Superior temporal gyrus (tissue), 1 donor: ENCODE results near the gene ZNF507.
A peak's percentile ranks its signal among the peaks of the same experiment; 100 is the strongest.
"Not testable (repeated sequence)": the region's sequence is repeated elsewhere in the genome, so short reads cannot be mapped to it uniquely, and the experiment has no call there.

ENCODE experiments used
- DNase-seq: peaks from one replicate; pipeline ENCODE4 v3.0.0-alpha.2; 2016; ENCODE audit errors: extremely low spot score

ZNF507 gene

DNA sequence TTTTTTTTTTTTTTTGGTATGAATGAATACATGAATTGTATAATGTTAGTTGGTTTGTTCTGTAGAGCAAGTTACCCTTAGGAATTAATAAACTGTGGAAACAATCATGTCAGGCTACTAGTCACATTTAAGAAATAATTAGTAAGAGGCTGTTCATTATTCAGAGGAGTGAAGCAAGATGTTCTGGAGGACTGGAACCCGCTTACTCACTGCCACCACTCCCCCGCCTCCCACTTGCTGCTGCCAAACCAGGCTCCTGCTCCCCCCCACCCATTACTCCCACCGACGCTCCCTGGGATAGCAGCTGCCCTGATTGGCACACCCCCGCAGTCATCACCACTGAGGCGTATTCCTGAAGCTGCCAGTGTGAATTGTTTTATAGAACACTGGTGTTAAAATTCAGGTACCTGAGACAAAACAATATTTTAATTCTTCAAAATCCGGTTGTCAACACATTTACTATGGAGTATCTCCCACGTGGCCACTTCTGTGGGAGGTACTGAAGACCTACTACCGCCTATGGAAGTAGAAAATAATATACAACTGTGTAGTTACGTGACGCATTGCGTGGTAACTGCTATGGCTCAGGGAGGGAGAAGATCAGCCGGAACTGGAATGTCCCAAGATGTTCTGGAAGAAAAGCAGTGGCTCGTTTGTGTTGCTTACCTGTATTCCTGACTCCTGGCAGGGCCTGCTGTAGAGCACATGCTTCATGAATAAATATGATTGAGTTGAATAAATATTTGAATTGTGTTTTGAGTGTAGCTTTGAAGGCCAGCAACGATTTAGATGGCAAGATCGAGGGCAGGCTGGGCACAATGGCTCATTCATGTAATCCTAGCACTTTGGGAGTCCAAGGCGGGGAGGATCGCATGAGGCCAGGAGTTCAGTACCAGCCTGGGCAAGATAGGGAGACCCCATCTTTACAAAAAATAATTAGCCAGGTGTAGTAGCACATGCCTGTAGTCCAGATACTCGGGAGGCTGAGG lies 61.9 kb downstream of the ZNF507 start:
- peak; percentile 68 for DNase-seq

GRCh38 chr19:32415246-32415645 lies 69.8 kb downstream of the ZNF507 start:
- DNase-seq = no peak

DNA sequence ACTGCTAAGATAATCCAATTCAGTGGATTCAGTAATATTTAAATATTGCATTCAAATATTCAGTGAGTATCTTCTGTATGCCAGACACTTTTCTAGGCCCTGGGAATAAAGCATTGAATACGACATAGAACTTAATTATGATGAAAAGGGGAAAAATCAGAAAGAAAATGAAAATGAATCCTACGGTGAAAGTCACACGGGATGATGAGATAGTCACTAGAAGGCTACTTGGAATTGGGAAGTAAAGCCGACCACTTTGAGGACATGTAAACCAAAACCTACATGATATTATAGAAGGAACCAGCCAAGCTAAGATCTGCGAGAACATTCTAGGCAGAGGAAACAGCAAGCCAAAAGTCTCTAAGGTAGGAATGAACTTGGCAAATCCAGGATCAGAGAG lies 70.3 kb downstream of the ZNF507 start:
- DNase-seq = no peak

GRCh38 chr19:32416749-32417456 lies 71.5 kb downstream of the ZNF507 start:
- no peak for DNase-seq

DNA sequence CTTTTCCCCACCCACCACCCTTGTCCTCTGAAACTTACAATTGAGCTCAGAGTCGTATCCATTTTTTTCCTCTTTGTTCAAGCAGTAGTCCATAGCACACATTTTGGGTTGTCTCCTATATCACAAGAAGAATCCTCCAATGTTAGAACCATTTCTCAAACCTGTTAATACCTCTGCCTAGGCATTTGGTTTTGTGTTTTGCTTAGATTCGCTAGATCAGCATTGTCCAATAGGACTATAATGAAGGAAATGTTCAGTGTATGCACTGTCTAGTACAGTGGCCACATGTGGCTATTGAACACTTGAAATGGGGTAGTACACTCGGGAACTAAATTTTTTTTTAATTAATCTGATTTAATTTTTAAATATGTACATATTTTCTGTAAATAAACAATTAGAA lies 72.7 kb downstream of the ZNF507 start:
- DNase-seq = no peak

DNA sequence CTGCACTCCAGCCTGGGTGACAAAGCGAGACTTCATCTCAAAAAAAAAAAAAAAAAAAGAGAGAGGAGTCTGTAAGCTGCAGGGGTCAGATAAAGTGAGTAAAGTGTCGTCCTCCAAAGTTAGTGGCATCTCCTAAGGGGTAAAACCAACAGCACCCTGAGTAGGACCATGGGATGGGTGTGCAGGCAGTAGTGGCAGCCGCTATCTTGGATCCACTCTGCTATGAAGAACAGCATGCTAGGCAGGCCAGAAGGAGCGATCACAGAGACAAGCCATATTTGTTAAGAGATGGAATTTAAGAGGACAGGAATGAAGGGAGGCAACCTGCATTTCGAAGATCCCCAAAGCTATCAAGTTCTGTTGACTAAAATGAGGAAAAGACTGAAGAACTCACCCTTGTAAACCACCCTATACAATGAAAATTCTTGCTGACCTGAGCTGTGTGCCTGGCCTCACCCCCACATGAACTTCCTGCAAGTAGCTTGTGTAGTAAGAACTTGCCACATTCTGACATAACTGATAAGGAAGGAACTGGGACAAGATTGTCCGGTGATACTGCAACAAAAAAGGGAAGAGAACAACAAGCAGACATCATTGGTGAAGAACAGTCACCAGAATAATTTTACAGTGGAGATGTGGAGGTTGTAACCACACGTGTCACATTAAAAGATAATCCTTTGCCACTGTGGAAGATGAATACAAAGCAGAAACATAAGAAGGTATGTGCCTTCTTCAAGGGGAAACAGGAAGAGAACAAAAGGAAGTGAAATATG lies 76.4 kb downstream of the ZNF507 start:
- DNase-seq = no peak

DNA sequence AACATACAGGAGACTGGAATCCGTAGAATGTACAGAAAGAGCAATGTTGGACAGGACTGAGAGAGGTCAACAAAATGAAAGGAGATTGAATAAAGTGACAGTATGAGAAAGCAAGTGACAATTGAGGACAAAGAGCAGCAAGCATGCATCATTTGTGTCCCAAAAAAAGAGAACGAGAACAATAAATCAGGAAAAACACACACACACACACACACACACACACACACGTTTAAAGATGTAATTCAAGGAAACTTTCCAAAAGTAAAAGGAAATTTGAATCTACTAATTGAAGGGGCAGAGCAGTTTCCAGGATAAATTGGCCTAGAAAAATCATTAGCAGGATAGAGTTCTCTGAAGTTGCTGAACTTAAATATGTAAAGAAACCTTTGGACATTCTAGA lies 77.0 kb downstream of the ZNF507 start:
- no peak for DNase-seq

DNA sequence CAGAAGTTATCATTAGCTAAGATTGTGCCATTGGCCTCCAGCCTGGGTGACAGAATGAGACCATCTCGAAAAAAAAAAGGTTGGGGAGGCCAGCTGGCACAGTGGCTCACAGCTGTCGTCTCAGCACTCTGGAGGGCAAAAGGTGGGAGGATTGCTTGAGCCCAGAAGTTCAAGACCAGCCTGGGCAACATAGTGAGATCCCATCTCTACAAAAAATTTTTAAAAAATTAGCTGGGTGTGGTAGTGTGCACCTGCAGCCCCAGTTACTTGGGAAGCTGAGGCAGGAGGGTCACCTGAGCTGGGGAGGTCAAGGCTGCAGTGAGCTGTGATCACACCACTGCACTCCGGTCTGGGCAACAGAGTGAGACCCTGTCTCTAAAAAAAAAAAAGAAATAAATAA lies 78.5 kb downstream of the ZNF507 start:
- not testable (repeated sequence) for DNase-seq

DNA sequence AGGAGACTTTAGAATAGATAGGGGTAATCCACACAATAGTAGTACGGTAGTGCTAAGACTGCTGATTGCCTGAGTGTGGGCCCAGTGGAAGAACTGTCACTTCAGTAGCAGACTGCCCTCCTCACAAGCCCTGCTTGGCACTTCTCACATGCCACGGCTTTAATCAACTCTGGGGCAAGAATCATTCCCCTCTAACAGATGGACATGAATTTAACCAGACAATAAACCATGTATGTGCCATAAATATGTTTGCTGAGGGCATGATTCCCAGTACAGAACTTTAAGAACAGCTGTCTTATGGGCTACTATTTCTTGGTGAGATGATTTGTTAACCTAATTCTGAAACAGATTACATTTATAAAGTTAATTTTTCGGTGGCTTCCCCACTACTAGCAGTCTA lies 82.1 kb downstream of the ZNF507 start:
- DNase-seq = no peak

DNA sequence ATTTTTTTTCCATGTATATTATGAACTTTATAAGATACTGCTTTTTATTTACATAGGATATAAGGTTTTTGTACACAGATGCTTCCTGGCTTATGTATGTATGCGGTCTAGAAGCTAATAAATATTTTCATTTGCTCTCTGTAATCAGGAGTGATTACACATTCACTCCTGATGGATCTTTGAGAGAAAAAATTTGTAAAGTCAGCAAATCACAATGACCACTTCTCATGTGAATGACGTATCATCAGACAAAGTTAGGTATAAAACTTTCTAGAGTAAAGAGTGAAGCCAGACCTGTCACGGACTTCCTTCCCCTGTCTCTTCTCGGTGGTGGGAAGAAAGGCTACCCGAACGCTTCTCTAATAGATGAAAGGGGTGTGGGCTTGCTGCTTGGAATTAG lies 91.3 kb downstream of the ZNF507 start:
- no peak for DNase-seq

- no peak for DNase-seq
These were observed 91.7 kb downstream of the ZNF507 start for GRCh38 chr19:32437096-32437495.
